NCI-H446 (cell line): Measurements from ENCODE around the gene IRS2.
"Not testable (repeated sequence)": the region's sequence is repeated elsewhere in the genome, so short reads cannot be mapped to it uniquely, and the experiment has no call there.

Experiments
- DNase-seq, 2 experiments: peaks; one replicate each; lab custom pipeline; 2025; lab: John Stamatoyannopoulos, UW

Gene IRS2, protein sequence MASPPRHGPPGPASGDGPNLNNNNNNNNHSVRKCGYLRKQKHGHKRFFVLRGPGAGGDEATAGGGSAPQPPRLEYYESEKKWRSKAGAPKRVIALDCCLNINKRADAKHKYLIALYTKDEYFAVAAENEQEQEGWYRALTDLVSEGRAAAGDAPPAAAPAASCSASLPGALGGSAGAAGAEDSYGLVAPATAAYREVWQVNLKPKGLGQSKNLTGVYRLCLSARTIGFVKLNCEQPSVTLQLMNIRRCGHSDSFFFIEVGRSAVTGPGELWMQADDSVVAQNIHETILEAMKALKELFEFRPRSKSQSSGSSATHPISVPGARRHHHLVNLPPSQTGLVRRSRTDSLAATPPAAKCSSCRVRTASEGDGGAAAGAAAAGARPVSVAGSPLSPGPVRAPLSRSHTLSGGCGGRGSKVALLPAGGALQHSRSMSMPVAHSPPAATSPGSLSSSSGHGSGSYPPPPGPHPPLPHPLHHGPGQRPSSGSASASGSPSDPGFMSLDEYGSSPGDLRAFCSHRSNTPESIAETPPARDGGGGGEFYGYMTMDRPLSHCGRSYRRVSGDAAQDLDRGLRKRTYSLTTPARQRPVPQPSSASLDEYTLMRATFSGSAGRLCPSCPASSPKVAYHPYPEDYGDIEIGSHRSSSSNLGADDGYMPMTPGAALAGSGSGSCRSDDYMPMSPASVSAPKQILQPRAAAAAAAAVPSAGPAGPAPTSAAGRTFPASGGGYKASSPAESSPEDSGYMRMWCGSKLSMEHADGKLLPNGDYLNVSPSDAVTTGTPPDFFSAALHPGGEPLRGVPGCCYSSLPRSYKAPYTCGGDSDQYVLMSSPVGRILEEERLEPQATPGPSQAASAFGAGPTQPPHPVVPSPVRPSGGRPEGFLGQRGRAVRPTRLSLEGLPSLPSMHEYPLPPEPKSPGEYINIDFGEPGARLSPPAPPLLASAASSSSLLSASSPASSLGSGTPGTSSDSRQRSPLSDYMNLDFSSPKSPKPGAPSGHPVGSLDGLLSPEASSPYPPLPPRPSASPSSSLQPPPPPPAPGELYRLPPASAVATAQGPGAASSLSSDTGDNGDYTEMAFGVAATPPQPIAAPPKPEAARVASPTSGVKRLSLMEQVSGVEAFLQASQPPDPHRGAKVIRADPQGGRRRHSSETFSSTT (N-terminal part only)

DNA sequence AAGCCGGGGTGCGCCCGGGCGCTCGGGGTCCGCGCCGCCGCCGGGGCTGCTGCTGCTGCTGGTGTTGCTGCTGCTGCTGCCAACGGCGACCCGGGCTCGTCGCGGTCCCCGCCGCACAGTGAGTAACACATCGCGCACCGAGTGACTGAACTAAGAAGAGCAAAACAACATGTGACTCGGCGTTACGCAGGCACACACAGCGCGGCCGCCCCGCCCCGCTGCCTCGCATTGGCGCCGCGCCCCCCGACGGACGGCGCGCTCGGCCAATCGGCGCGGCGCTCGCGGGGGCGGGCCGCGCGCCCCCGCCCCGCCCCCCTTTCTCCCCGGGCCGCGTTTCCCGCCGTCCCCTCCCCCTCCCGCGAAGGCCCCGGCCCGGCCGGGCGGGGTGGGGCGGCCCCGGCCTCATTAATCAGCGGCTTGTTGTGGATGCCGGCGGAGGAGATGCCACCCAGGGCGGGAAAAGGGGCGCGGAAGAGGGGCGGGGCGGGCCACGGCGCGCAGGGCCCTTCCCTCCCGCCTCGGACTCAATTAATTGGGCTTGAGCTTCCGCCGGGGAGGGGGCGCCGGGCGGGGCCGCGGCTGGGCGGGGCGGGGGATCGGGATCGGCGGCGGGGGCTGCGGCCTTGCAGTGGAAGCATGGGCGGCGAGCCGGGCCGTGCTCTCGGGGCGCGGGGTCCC lies at the start of gene IRS2:
Gene IRS2, minus strand, starts transcription at position 127 of the 678 bp plus-strand sequence. CDS start 530 bp downstream, outside the sequence.
- DNase-seq: peak in 1 of 2 experiments; percentile 65

DNA sequence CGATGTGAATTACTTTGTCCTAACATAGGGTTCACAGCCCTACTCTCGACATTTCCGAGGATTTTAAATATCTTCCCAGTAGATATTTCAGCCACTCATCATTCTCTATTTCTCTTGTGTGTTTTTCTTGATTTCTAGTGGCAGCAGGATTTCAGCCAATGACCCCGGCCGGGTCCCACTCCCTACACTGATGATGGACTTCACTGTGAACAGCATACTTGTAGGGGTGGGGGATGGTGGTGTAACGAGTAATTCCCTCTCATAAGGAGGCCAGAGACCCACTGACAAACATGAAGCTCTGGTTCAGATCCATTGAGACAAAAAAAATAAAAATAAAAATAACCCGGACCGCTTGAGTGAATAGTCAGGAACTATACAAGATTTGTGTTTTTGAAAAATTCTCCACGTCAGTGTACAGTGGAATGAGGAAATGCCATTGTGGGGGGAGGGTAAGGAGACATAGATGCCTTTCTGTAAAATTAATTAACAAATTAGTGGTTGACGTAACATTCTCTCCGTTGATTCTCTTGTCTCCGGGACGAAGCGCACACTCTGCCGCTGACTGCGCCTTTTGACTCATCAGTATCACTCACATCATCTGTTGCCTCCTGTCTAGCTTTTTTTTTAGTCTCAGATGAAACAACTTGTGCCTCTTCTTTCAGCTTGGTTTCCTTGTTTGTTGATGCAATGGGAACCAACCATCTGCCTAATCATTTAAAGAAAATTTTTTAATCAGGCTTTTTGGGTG lies 48.8 kb upstream of the IRS2 start:
- DNase-seq: no peak

DNA sequence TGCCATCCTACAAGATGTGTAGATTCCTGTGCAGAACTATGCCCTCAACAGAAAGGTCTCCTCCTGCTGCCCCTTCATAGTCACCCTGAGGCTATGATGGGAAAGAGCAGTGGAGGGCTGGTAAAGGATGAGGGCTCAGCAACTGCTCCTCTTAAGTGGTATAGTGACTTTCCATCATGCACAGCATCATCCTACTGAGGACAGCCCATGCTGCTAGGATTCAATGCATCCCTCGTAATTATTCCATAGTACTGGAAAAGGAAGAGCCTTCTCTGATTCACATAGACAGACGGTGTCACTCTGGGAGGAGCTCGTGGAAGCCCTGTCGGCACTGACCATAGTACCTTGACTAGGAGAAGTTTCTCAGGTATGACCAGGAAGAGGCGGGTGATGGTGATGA lies 47.6 kb upstream of the IRS2 start:
- no peak for DNase-seq

DNA sequence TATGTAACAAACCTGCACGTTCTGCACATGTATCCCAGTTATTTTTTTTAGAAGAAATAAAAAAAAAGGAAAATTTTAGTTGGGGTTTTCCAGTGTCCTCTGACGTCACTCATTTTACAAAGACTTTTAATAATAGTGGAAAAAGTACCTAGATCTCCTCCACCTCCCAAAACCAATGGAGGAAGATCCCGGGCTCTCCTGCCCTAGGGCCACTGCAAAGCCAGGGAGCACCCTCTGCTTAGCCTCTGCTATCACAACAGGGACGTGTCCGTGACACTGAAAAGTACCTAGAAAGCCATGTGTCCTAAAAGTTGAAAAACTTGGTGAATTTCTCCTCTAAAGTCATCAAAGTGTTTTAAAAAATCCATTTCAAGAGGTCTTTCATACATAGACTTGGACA lies 46.7 kb upstream of the IRS2 start:
- DNase-seq: no peak

DNA sequence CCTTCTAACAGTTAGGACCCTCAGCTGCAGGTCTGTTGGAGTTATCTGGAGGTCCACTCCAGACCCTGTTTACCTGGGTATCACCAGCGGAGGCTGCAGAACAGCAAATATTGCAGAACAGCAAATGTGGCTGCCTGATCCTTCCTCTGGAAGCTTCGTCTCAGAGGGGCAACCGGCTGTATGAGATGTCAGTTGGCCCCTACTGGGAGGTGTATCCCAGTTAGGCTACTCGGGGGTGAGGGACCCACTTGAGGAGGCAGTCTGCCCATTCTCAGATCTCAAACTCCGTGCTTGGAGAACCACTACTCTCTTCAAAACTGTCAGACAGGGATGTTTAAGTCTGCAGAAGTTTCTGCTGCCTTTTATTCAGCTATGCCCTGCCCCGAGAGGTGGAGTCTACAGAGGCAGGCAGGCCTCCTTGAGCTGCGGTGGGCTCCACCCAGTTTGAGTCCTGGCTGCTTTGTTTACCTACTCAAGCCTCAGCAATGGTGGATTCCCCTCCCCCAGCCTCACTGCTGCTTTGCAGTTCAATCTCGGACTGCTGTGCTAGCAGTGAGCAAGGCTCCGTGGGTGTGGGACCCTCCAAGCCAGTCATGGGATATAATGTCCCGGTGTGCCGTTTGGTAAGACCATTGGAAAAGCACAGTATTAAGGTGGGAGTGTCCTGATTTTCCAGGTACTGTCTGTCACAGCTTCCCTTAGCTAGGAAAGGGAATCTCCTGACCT lies 42.4 kb upstream of the IRS2 start:
- DNase-seq: not testable (repeated sequence)

DNA sequence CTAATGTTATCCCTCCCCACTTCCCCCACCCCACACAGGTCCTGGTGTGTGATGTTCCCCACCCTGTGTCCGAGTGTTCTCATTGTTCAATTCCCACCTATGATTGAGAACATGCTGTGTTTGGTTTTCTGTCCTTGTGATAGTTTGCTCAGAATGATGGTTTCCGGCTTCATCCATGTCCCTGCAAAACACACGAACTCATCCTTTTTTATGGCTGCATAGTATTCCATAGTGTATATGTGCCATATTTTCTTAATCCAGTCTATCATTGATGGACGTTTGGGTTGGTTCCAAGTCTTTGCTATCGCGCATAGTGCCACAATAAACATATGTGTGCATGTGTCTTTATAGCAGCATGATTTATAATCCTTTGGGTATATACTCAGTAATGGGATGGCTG lies 36.8 kb upstream of the IRS2 start:
- DNase-seq: not testable (repeated sequence)

DNA sequence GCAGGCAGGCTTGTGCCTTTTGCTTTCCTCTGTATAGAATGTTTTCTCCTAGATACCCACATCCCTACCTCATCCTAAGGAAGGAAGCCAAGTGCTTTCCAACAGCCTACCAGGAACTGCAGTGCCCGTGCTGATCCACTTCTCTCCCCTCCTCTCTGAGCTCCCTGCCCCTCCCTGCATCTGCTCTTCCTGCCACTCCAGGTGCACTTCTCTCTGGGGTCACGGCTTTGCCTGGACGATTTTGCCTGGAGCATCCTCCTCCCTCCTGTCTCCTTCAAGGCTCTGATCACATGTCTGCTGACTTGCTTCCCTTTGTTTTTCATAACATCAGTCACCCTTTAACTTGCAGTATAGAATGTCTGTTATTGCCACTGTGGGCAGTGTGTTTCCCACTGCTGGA lies 34.7 kb upstream of the IRS2 start:
- DNase-seq: no peak

DNA sequence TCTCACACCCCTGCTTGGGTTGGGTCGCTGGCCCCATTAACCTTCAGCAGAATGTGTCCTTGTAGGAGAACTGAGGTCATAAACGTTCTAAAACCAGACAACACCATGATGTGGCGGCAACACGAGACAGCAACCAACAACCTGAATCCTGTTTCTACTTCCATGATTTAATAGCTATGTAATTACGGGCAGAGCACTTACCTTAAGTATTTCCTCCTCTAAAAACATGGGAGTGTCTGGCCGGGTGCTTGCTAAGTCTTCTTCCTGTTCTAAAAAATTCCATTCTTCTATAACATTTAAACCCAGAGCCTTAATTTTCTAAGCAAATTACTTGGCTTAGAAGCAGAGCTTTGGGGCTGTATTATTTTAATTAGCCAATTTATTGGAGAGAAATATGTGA lies 33.5 kb upstream of the IRS2 start:
- no peak for DNase-seq

DNA sequence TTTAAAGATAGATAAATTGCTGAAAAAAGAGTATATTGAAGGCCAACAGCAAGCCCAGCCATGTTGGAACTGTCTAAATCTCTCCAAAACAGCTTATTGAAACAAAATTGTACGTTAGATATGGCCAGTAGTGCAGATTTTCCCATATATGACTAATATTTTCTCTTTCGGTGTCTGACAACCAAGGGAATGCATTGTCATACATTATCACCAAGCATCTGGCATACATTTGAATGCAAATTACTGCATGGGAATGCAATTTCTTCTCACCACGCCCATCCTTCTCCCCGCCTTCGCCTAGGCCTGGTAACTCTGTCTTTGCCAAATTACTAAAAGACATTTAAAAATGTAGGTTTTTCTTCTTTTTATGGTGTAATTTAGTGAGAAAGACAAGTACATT lies 32.5 kb upstream of the IRS2 start:
- DNase-seq: no peak

DNA sequence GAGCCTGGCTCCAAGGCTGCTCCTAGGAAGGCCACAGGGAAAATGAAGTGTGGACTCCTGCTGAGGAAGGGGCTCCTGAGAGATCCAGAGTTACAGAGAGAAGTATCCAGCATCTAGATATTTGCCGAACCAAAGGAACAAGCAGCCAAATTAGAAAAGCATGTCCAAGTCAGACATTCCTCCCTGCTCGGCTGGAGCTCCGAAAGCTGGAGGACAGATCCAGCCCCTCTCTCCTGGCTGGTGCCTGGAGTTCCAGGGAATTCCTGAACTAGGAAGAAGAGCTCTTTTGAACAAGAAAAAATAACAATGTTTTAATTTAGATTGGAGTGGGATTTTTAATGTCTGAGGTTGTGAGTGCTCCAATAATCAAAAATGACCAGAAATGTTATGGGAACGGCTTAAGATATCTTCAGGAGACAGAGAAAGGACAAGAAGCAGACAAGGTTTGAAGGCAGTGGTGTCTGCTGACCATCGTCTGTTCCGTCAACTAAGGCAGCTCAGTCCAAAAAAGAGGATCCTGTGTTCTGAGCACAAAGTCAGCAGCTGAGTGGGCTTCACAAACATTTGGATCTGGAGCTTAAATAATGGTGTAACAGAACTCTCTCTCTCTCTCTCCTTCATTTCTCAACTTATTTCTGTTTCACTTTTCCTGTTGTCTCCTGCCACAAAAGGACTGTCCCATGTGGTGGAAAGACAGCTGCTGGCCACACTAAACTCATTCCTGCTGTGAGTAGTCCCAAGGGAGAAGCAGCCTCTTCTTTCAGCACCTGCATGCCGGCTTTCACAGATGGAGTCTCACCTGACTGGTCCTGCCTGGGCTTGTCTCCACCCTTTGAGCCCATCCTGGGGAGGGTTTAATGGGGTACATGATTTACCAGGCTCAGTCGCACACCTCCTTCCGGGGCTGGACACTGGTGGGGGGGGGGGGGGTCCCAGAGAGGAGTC lies 31.5 kb upstream of the IRS2 start:
- DNase-seq: no peak

DNA sequence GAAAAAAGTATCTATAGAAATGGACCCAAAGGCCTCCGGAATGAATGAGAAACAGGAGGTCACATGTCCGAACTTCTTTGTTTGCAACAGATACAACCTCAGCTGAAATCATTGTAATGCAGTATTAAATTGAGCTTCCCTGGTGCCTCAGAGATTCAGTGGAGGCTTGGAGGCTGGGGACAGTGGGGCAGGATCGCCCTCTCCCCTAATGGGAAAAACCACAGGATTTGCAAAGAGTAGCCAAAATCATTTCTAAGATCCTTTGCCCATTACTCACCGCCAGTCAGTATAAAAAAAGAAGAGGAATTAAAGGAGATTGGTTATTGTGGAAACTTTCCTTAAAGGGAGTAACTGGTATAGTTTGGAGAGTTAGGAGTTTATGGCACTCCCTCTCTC lies 30.4 kb upstream of the IRS2 start:
- DNase-seq: no peak

DNA sequence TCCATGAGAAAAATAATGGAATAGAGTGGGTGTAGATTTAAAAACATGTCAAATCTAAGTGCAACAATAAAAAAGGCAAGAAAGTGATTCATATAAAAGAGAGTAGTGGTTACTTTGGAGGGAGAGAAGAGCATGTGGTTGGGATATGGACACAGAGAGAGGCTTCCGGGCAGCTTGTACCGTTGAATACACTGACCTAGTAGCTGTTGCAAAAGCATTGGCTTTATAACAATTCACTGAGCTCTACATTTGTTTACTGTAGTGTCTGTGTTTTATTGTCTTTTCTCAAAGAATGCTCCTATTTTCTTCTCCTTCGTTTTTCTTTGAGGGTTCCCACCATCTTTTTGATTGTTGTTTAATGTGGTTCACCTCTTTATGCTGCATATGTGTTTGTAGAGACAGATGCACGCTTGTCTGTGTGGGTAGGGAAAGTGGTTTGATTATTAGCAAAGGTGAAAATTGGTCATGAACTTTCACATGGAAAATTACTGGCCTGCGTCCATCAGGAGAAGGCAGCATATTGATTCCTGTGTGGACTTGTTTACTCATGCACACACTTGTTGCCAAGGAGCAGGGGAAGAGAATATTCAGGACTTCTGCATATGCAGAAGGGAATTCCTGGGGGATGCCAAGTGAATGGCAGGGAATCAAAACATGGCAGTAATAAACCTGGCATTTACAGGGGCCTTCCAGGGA lies 29.9 kb upstream of the IRS2 start:
- DNase-seq: no peak

DNA sequence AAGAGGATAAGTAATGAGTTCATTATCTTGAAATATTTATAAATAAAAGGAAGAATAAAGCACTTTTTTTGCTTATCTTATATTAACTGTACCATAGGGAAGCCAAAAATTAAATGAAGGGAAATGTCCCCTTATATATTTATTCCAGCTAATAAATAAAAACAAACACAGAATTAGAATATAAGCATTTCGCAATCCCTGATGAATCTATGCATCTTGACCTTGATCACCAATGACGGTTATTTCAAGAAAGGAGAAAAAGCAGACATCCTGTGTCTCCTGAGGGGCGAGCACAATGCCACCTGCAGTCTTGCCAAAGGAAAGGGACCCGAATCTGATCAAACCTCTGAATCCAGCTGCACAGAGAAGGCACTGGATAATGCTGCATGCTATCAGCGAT lies 29.3 kb upstream of the IRS2 start:
- DNase-seq: no peak

DNA sequence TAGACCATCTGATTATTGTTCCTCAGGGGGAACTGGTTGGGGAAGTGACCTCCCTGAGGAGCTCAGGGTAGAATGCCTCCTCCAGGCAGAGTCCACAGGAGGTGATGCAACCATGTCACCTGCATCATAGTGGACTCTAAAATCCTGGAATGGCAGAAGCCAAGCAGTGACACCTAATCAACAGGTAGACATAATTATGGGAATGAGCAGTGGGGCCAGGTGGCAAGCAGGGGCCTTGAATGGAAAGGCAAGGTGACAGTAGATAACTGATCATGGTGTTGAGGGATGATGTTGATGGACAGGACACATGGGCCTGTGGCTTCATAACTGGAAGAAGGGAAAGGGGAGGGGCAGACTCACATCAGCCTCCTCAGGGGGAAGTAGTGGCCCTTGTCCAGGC lies 27.3 kb upstream of the IRS2 start:
- DNase-seq: no peak

DNA sequence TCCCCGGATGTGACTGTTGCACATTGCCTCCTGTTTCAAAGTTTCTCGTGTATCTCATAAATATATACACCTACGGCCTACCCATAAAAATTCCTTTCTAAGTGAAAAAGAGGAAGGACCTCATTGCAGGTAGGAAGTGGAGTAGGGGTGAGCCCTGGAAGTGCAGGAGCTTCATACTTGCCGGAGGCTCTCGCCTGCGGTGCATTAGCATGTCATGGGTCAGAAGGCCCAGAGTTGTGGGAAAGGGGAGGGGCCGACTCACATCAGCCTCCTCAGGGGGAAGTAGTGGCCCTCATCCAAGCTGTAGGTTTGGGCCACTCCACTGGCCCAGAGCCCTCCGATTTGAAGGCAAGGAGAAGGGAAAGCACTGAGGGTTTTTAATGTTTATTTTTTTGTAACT lies 26.0 kb upstream of the IRS2 start:
- no peak for DNase-seq

DNA sequence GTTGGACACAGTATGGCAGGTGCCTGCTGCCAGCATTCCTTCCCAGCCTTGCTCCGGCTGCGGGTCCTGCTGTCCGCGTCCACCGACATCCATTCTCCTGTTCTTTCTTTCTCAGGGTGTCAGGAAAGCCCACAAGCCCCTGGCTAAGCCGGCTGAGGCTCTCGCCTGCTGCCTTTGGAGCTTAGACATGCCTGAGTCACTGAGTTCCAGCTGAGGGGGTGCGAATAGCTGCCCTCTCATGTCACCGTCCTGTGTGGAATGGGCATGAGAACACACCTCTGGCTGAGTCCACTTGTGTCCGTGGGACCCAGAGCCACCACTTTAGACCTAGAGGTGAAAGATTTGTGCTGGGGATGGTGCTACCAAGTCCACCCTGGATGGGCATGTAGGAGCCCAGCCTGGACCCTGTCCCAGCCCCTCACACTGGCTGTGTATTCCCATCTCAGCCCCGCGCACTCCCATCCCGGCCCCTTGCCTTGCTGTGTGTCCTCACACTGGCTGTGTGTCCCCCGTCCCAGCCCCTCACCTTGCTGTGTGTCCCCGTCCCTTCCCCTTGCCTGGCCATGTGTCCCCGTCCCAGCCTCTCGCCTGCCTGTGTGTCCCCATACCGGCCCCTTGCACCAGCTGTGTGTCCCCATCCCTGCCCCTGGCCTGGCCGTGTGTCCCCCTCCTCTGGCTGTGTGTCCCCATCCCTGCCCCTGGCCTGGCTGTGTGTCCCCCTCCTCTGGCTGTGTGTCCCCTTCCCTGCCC lies 24.6 kb upstream of the IRS2 start:
- no peak for DNase-seq

DNA sequence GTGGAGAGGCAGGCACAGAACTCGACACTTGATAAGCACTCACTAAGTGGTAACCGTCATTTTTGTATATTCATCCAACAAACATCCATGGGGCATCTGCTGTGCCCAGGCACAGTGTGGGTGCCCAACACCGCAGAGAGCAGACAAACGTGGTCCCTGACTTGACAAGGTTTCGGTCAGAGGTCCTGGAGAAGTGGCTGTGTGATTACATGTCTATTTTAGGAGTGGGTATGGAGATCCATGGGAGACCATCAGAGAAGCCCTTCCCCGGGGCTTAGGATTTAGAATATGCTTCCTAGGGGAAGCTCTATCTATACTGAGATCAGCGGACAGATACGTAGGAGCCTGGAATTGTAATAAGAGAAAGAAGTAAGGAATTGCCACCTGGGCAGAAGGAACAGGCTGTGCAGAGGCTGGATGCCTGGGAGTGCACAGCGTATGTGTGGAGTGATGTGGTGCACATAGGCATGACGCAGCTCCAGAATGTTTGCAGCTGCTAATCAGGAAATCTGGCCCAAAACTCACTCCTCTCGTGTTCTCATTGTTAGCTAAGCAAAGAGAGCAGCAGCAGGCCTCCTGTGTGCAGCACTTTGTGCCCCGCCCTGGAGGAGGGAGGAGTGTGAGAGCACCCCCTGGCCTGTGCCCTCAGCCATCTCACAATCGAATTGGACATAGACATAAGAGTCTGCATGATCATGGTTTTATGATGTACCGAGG lies 23.0 kb upstream of the IRS2 start:
- DNase-seq: no peak
